Thoracic aorta (tissue), 2 donors: ENCODE results near the gene LCMT1. TPM values are rescaled to one million over a fixed set of nuclear protein-coding genes. Genes with fewer than 3 reads are reported as not detected.

Experiments used
- ATAC-seq: fragments of 150-250 bp; one replicate; pipeline ENCODE4 v1.8.0; 2017; ENCODE audit warnings: low read depth; ENCODE audit not compliant: insufficient number of reproducible peaks, low FRiP score
- DNase-seq: peaks from one replicate; pipeline ENCODE4 v3.0.0-alpha.2; 2020; ENCODE audit warnings: low spot score
- H3K27ac ChIP-seq, 2 donors: fragments of 200-600 bp; sonication (generic); 1 replicate in 1 of 2; 2 replicates in 1 of 2; pipeline ENCODE4 v1.5.1; 2016; ENCODE audit warnings: mild to moderate bottlenecking in 2 of 2, moderate library complexity in 2 of 2
- H3K27me3 ChIP-seq: fragments of 200-600 bp; sonication (generic); replicated peaks from 2 replicates; pipeline ENCODE4 v1.6.0; 2016; ENCODE audit warnings: mild to moderate bottlenecking; ENCODE audit not compliant: insufficient read depth
- H3K36me3 ChIP-seq: fragments of 200-600 bp; sonication (generic); one replicate; pipeline ENCODE4 v1.5.1; 2016
- H3K4me1 ChIP-seq, 2 donors: fragments of 200-600 bp; sonication (generic); 1 replicate in 1 of 2; 2 replicates in 1 of 2; pipeline versions ENCODE4 v1.5.1 to v1.6.0; 2016; ENCODE audit warnings: low read depth in 2 of 2, mild to moderate bottlenecking in 1 of 2; ENCODE audit not compliant: control insufficient read depth in 1 of 2
- H3K4me3 ChIP-seq: fragments of 200-600 bp; sonication (generic); 2 replicates; pipeline ENCODE4 v1.5.1; 2016; ENCODE audit warnings: mild to moderate bottlenecking
- H3K9me3 ChIP-seq: fragments of 200-600 bp; sonication (generic); 2 replicates; pipeline ENCODE4 v1.5.1; 2016
- total RNA-seq, 2 donors: library from RNA; depleted of rRNA; stranded (reverse); fragments of >200 nt; gene quantifications; one replicate each; pipeline versions ENCODE4 v1.1.0 to v1.2.3, GENCODE V29; 2016
- TF ChIP-seq, protein P1 (sequence below): fragments of 200-600 bp; sonication (generic); IDR thresholded peaks from one replicate; pipeline ENCODE4 v1.5.1; 2019; ENCODE audit warnings: antibody characterized with exemption

LCMT1 gene
- total RNA-seq, 2 donors from 2014 or later = 31.0 to 42.5 TPM

GRCh38 chr16:25094596-25094995, 16.9 kb upstream of the LCMT1 start:
- ATAC-seq = no peak

DNA sequence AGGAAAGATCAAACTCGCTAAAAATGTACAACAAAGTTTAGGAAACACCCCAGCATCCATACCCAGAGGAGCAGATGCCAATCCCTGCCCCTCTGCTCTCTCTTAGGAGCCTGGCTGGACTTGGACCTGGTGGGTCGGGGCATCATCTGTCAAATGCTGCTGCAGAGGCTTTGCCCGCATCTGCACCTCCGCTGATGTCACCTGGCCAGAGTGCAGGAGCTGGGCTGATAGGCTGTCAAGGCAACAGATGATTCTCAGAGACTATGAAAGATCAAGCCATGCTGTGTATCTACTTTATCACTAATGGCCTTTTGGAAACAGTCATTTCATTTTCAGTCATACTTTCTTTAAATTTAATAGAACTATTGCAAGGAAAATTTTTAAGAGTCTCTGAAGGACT, 15.9 kb upstream of the LCMT1 start:
- Histone ChIP-seq H3K27me3 (no peaks in the 10 kb centered on the region), H3K9me3 (no peaks in the 10 kb centered on the region), H3K36me3 (no peaks in the 10 kb centered on the region), H3K4me3 (no peak overlapping the region), H3K4me1 (no peaks in the 10 kb centered on the region), H3K27ac (no peak overlapping the region)
- TF ChIP-seq, protein P1, sequence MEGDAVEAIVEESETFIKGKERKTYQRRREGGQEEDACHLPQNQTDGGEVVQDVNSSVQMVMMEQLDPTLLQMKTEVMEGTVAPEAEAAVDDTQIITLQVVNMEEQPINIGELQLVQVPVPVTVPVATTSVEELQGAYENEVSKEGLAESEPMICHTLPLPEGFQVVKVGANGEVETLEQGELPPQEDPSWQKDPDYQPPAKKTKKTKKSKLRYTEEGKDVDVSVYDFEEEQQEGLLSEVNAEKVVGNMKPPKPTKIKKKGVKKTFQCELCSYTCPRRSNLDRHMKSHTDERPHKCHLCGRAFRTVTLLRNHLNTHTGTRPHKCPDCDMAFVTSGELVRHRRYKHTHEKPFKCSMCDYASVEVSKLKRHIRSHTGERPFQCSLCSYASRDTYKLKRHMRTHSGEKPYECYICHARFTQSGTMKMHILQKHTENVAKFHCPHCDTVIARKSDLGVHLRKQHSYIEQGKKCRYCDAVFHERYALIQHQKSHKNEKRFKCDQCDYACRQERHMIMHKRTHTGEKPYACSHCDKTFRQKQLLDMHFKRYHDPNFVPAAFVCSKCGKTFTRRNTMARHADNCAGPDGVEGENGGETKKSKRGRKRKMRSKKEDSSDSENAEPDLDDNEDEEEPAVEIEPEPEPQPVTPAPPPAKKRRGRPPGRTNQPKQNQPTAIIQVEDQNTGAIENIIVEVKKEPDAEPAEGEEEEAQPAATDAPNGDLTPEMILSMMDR = no peak
- ATAC-seq (no peak), DNase-seq (no peak)

More at GRCh38 chr16:25094596-25094995, 16.9 kb upstream of the LCMT1 start:
- no peaks in the 10 kb centered on the region for H3K27me3 ChIP-seq
- H3K27ac ChIP-seq = no peak overlapping the region
- TF ChIP-seq, protein P1 = no peak
- H3K4me3 ChIP-seq = no peak overlapping the region
- no peak for DNase-seq
- no peaks in the 10 kb centered on the region for H3K4me1 ChIP-seq
- H3K9me3 ChIP-seq = no peaks in the 10 kb centered on the region
- no peaks in the 10 kb centered on the region for H3K36me3 ChIP-seq

DNA sequence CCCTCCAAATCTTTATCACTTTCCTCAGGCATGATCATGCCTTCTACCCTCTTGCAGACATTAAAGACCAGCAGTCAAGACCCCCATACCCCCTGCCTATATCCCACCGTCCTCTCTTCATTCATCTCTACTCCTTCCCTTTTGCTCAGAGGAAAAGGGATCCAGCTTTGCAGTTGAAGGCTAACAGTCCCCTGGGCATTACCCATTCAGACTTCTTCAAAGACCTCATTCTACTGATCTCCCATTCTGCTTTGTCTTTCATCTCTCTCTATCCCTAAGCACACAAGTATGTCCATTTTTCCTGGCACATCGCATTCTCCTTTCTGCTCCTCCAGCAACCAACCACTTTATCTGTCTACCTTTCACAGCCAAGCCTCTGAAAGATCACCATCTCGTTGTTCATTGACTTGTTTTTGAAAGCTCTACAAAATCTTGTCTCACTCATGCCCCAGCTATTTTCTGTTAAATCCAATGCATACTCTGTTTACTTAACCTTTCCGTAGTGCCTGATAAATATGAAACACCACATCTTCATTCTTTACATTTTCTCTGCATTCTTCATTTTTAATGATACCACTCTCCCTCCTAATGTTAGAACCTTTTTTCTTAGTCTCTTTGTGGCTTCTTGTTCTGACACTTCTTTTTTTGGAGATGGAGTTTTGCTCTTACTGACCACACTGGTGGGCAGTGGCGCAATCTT, 14.1 kb upstream of the LCMT1 start:
- Histone ChIP-seq H3K36me3 (no peaks in the 10 kb centered on the region), H3K27me3 (no peaks in the 10 kb centered on the region), H3K4me3 (no peak overlapping the region), H3K4me1 (no peaks in the 10 kb centered on the region), H3K27ac (no peak overlapping the region), H3K9me3 (no peaks in the 10 kb centered on the region)
- DNase-seq = no peak
- ATAC-seq = no peak
- TF ChIP-seq, protein P1 = no peak

GRCh38 chr16:25100511-25100910, 11.0 kb upstream of the LCMT1 start:
- TF ChIP-seq, protein P1 = no peak
- H3K36me3 ChIP-seq = no peaks in the 10 kb centered on the region
- no peak overlapping the region for H3K4me3 ChIP-seq
- no peaks in the 10 kb centered on the region for H3K9me3 ChIP-seq
- DNase-seq = no peak
- H3K27me3 ChIP-seq = no peaks in the 10 kb centered on the region
- no peak overlapping the region for H3K27ac ChIP-seq
- no peak for ATAC-seq
- no peaks in the 10 kb centered on the region for H3K4me1 ChIP-seq

GRCh38 chr16:25106567-25107465, 4.7 kb upstream of the LCMT1 start:
- peaks cover 13 to 35% of the 10 kb centered on the region in 2 donors for H3K4me1 ChIP-seq
- TF ChIP-seq, protein P1 = no peak
- H3K4me3 ChIP-seq = peak overlapping the region; percentile 88
- peak; percentile 82 for DNase-seq
- H3K27me3 ChIP-seq = no peaks in the 10 kb centered on the region
- peak overlapping the region; percentile 76 to 77 for H3K27ac ChIP-seq
- H3K9me3 ChIP-seq = no peaks in the 10 kb centered on the region
- H3K36me3 ChIP-seq = no peaks in the 10 kb centered on the region
- ATAC-seq = peak; percentile 78
